Measurements from ENCODE around the gene FRMD3. TPM values are rescaled to one million over a fixed set of nuclear protein-coding genes. Genes with fewer than 3 reads are reported as not detected.

FRMD3 gene
- total RNA-seq, 1 experiment from 2014 or later, result 0.55 TPM

DNA sequence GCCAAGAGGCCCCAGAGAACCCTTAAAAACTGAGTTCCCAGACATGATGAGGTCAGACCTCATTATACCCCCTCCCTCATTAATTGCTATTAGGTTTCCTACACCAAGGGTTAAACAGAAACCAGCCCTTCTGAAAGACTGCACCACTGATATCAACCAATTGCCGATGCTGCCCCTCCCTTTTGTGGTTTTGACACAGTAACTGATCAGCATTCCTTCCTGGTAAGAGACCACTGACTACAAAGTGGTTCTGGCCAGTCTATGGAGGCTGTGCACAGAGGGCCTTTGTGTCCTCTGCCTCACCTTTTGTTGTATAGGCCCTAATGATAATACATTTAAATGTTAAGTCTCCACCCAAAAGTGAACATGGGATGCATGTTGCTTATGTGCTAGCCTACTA is 201.5 kb downstream of the FRMD3 start:
- no peaks in the 10 kb centered on the region for H3K36me3 Mint-ChIP-seq (ENCODE audit: insufficient read depth in 1 of 3, low read depth in 3 of 3)
- H2BK12ac ChIP-seq (ENCODE audit: insufficient read length, low read depth, low read length), result no peak overlapping the region
- H2BK120ac ChIP-seq (ENCODE audit: low read depth, low read length, poor library complexity, severe bottlenecking), result no peak overlapping the region
- H3K14ac ChIP-seq (ENCODE audit: insufficient read depth, low read length), result no peak overlapping the region
- no peak overlapping the region for H3K4me2 ChIP-seq (ENCODE audit: insufficient read depth, insufficient read length, low read length)
- no peak overlapping the region for H2BK5ac ChIP-seq (ENCODE audit: insufficient read length, low read length)
- H3K4ac ChIP-seq (ENCODE audit: low read depth, low read length), result no peak overlapping the region
- H3K4me3 Mint-ChIP-seq, result no peak overlapping the region
- H4K8ac ChIP-seq (replicated peaks; ENCODE audit: insufficient read length, low read depth, low read length), result no peak overlapping the region
- no peaks in the 10 kb centered on the region for H3K4me1 ChIP-seq (ENCODE audit: insufficient read depth, low read length)
- H4K91ac ChIP-seq (ENCODE audit: insufficient read length, low read depth, low read length), result no peak overlapping the region
- H3K27ac ChIP-seq (ENCODE audit: insufficient read length, low read depth, low read length), result no peak overlapping the region
- DNase-seq, result no peak
- no peak overlapping the region for H2AK5ac ChIP-seq (ENCODE audit: insufficient read length, low read length)
- no peak overlapping the region for H3K18ac ChIP-seq (ENCODE audit: insufficient read length, low read depth, low read length)
- H3K27me3 Mint-ChIP-seq (ENCODE audit: low read depth), result peaks cover 2% of the 10 kb centered on the region; the same call in 1 of the 2 replicates
- no peak overlapping the region for H3T11ph ChIP-seq (ENCODE audit: low read length)
- H3K9me3 Mint-ChIP-seq, result no peaks in the 10 kb centered on the region
- no peaks in the 10 kb centered on the region for H3K27me3 ChIP-seq (ENCODE audit: insufficient read depth, low read length)
- no peak overlapping the region for H3K9ac ChIP-seq (ENCODE audit: extremely low read depth, insufficient read length, low read length)
- H3K27ac Mint-ChIP-seq, result no peak overlapping the region
- no peak overlapping the region for H3K56ac ChIP-seq (ENCODE audit: insufficient read length, low read depth, low read length)
- no peaks in the 10 kb centered on the region for H3K79me1 ChIP-seq (ENCODE audit: insufficient read depth, low read depth, low read length, poor library complexity, severe bottlenecking)
- no peaks in the 10 kb centered on the region for H3K23me2 ChIP-seq (ENCODE audit: insufficient read length, low read depth, low read length, poor library complexity, severe bottlenecking)
- TF ChIP-seq, protein P1, sequence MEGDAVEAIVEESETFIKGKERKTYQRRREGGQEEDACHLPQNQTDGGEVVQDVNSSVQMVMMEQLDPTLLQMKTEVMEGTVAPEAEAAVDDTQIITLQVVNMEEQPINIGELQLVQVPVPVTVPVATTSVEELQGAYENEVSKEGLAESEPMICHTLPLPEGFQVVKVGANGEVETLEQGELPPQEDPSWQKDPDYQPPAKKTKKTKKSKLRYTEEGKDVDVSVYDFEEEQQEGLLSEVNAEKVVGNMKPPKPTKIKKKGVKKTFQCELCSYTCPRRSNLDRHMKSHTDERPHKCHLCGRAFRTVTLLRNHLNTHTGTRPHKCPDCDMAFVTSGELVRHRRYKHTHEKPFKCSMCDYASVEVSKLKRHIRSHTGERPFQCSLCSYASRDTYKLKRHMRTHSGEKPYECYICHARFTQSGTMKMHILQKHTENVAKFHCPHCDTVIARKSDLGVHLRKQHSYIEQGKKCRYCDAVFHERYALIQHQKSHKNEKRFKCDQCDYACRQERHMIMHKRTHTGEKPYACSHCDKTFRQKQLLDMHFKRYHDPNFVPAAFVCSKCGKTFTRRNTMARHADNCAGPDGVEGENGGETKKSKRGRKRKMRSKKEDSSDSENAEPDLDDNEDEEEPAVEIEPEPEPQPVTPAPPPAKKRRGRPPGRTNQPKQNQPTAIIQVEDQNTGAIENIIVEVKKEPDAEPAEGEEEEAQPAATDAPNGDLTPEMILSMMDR (conservative IDR thresholded peaks at IDR 0.05), result no peak
- H3K23ac ChIP-seq (ENCODE audit: insufficient read length, low read depth, low read length), result no peak overlapping the region
- H2AFZ ChIP-seq (ENCODE audit: low read length), result no peak overlapping the region
- H2BK15ac ChIP-seq (ENCODE audit: low read depth, low read length), result no peak overlapping the region
- no CpG with 5 or more reads among the region's 1 CpG for WGBS (ENCODE audit: extremely low coverage, insufficient read length, low lambda C conversion rate)
- no peaks in the 10 kb centered on the region for H3K79me2 ChIP-seq (ENCODE audit: insufficient read depth, low read length)
- H2BK20ac ChIP-seq (ENCODE audit: low read depth, low read length, poor library complexity, severe bottlenecking), result no peak overlapping the region
- H3K4me1 Mint-ChIP-seq, result no peaks in the 10 kb centered on the region
- no peaks in the 10 kb centered on the region for H3K9me3 ChIP-seq (ENCODE audit: control insufficient read depth, low read depth, low read length)
- H4K20me1 ChIP-seq (ENCODE audit: control insufficient read depth, insufficient read depth, insufficient read length), result no peaks in the 10 kb centered on the region
- H4K5ac ChIP-seq (ENCODE audit: insufficient read length, low read depth, low read length), result no peak overlapping the region

All from H9 (cell line).